WTC11 (cell line): Measurements from ENCODE around the gene ZNF490. TPM values are rescaled to one million over a fixed set of nuclear protein-coding genes. Genes with fewer than 3 reads are reported as not detected.

Experiments
- ATAC-seq: fragments of 200-7000 bp; cut with Tn5 transposase; 2 replicates; pipeline ENCODE4 v1.10.0; 2021; ENCODE audit warnings: mild to moderate bottlenecking, moderate library complexity
- CTCF ChIA-PET: fragments of 300-600 bp; sonication (Branson Sonifier 250); formaldehyde crosslinking; loops from one replicate; lab custom pipeline; 2021; ENCODE audit warnings: antibody characterized with exemption; lab: Charles Lee
- POLR2A ChIA-PET: fragments of 350-600 bp; sonication (Branson Sonifier 250); formaldehyde crosslinking; loops from one replicate; lab custom pipeline; 2021; ENCODE audit warnings: antibody characterized with exemption; lab: Charles Lee
- DNase-seq: peaks from one replicate; pipeline ENCODE4 v3.0.0; 2021; ENCODE audit warnings: low spot score
- H3K27ac Mint-ChIP-seq: 2 replicates; pipeline ENCODE4 v1.8.0; 2021; ENCODE audit warnings: mixed read lengths
- H3K27me3 Mint-ChIP-seq: 2 replicates; pipeline ENCODE4 v1.8.0; 2021; ENCODE audit warnings: low read depth, mild to moderate bottlenecking, moderate library complexity, mixed read lengths
- H3K36me3 Mint-ChIP-seq: 2 replicates; pipeline ENCODE4 v1.8.0; 2021; ENCODE audit warnings: mixed read lengths
- H3K4me1 Mint-ChIP-seq: 2 replicates; pipeline ENCODE4 v1.8.0; 2022; ENCODE audit warnings: mixed read lengths
- H3K4me3 Mint-ChIP-seq: 2 replicates; pipeline ENCODE4 v1.8.0; 2021; ENCODE audit warnings: mild to moderate bottlenecking, moderate library complexity, mixed read lengths
- H3K9me3 Mint-ChIP-seq: 2 replicates; pipeline ENCODE4 v1.8.0; 2021; ENCODE audit warnings: mixed read lengths
- ARID4B ChIP-seq: sonication (generic); formaldehyde crosslinking; IDR thresholded peaks from 2 replicates; pipeline ENCODE4 v1.8.0; 2023; ENCODE audit warnings: missing genetic modification reagents, mild to moderate bottlenecking, borderline replicate concordance
- CREM ChIP-seq: sonication (generic); formaldehyde crosslinking; IDR thresholded peaks from 2 replicates; pipeline ENCODE4 v1.8.1; 2022; ENCODE audit warnings: mild to moderate bottlenecking, missing genetic modification reagents, moderate library complexity
- GTF2I ChIP-seq: fragments of 250-450 bp; sonication (Bioruptor Pico); conservative IDR thresholded peaks from 2 replicates; pipeline ENCODE4 v1.4.0; 2021; ENCODE audit warnings: mild to moderate bottlenecking
- NFE2L1 ChIP-seq: sonication (generic); formaldehyde crosslinking; IDR thresholded peaks from 2 replicates; pipeline ENCODE4 v1.8.1; 2023; ENCODE audit warnings: missing genetic modification reagents
- NR2C2 ChIP-seq: sonication (generic); formaldehyde crosslinking; IDR thresholded peaks from 2 replicates; pipeline ENCODE4 v1.8.0; 2022; ENCODE audit warnings: mild to moderate bottlenecking, missing genetic modification reagents
- OVOL2 ChIP-seq: fragments of 250-450 bp; sonication (Bioruptor Pico); IDR thresholded peaks from 2 replicates; pipeline ENCODE4 v1.9.0; 2021; ENCODE audit warnings: mild to moderate bottlenecking, borderline replicate concordance
- PREB ChIP-seq: sonication (generic); formaldehyde crosslinking; IDR thresholded peaks from 2 replicates; pipeline ENCODE4 v1.8.1; 2022; ENCODE audit warnings: mild to moderate bottlenecking, missing genetic modification reagents, moderate library complexity, borderline replicate concordance
- SMAD3 ChIP-seq: sonication (generic); formaldehyde crosslinking; IDR thresholded peaks from 2 replicates; pipeline ENCODE4 v1.8.0; 2022; ENCODE audit warnings: missing genetic modification reagents, mild to moderate bottlenecking, borderline replicate concordance
- TCF7 ChIP-seq: sonication (generic); formaldehyde crosslinking; IDR thresholded peaks from 2 replicates; pipeline ENCODE4 v1.8.0; 2022; ENCODE audit warnings: mild to moderate bottlenecking, low read depth, missing genetic modification reagents, moderate library complexity
- ZBTB43 ChIP-seq: sonication (generic); formaldehyde crosslinking; IDR thresholded peaks from 2 replicates; pipeline ENCODE4 v1.8.1; 2023; ENCODE audit warnings: mild to moderate bottlenecking, missing genetic modification reagents
- ZNF121 ChIP-seq: sonication (generic); formaldehyde crosslinking; IDR thresholded peaks from 2 replicates; pipeline ENCODE4 v1.8.0; 2023; ENCODE audit warnings: missing genetic modification reagents
- ZNF219 ChIP-seq: sonication (generic); formaldehyde crosslinking; IDR thresholded peaks from 2 replicates; pipeline ENCODE4 v1.8.0; 2023; ENCODE audit warnings: missing genetic modification reagents, mild to moderate bottlenecking, borderline replicate concordance
- ZNF232 ChIP-seq: sonication (generic); formaldehyde crosslinking; IDR thresholded peaks from 2 replicates; pipeline ENCODE4 v1.8.0; 2022; ENCODE audit warnings: mild to moderate bottlenecking, missing genetic modification reagents
- ZNF263 ChIP-seq: sonication (generic); formaldehyde crosslinking; IDR thresholded peaks from 2 replicates; pipeline ENCODE4 v1.8.1; 2022; ENCODE audit warnings: low read depth, mild to moderate bottlenecking, moderate library complexity, missing genetic modification reagents
- ZNF281 ChIP-seq: sonication (generic); formaldehyde crosslinking; IDR thresholded peaks from 2 replicates; pipeline ENCODE4 v1.8.0; 2023; ENCODE audit warnings: mild to moderate bottlenecking, missing genetic modification reagents
- total RNA-seq: library from RNA; stranded (reverse); gene quantifications from 3 replicates; pipeline ENCODE4 v1.2.3, GENCODE V29; 2021

The ZNF490 gene
- total RNA-seq, 1 experiment from 2014 or later, result 7.3 TPM

- TF ChIP-seq NFE2L1, result no peak
- TF ChIP-seq ARID4B (CRISPR knock-in tag), result no peak
- no peak for TF ChIP-seq TCF7 (CRISPR knock-in tag)
- TF ChIP-seq NR2C2 (CRISPR knock-in tag), result no peak
- TF ChIP-seq SMAD3 (CRISPR knock-in tag), result no peak
- no peak for TF ChIP-seq OVOL2 (CRISPR knock-in tag)
- no peak for TF ChIP-seq ZNF219 (CRISPR knock-in tag)
- TF ChIP-seq PREB (CRISPR knock-in tag), result no peak
- TF ChIP-seq ZBTB43 (CRISPR knock-in tag), result no peak
- TF ChIP-seq ZNF281 (CRISPR knock-in tag), result no peak
Observed at GRCh38 chr19:12606796-12607195, 3.8 kb downstream of the ZNF490 start (continued).

GRCh38 chr19:12603714-12604113 lies 6.9 kb downstream of the ZNF490 start:
- no peaks in the 10 kb centered on the region for H3K9me3 Mint-ChIP-seq
- H3K27me3 Mint-ChIP-seq, result no peaks in the 10 kb centered on the region
- no peak for TF ChIP-seq ZNF263 (CRISPR knock-in tag)
- DNase-seq (no peak), ATAC-seq (no peak)
- no peak overlapping the region for H3K27ac Mint-ChIP-seq
- H3K36me3 Mint-ChIP-seq, result peaks cover 17% of the 10 kb centered on the region; the same call in 1 of the 2 replicates
- POLR2A ChIA-PET, result no interaction called here
- H3K4me1 Mint-ChIP-seq, result no peaks in the 10 kb centered on the region
- H3K4me3 Mint-ChIP-seq, result no peak overlapping the region
- CTCF ChIA-PET, result no interaction called here

GRCh38 chr19:12597594-12597993 lies 13.0 kb downstream of the ZNF490 start:
- POLR2A ChIA-PET, result interaction anchor here (1.0 kb wide), 1 partner anchor 13 kb away, joined by 4 read pairs; the partner anchor contains the start of genes ZNF490 and ZNF791
- H3K4me3 Mint-ChIP-seq, result peak overlapping the region; percentile 44
- peak overlapping the region; percentile 54; the same call in 1 of the 2 replicates for H3K27ac Mint-ChIP-seq
- ATAC-seq, result no peak
- peaks cover 8% of the 10 kb centered on the region; the same call in 1 of the 2 replicates for H3K36me3 Mint-ChIP-seq
- no peak for DNase-seq
- TF ChIP-seq ZNF232 (no peak), ZNF121 (no peak), GTF2I (CRISPR knock-in tag) (no peak), CREM (CRISPR knock-in tag) (no peak)
- TF ChIP-seq, all 79 proteins: peak for 0
- CTCF ChIA-PET, result no interaction called here
- Mint-ChIP-seq H3K9me3 (no peaks in the 10 kb centered on the region), H3K27me3 (no peaks in the 10 kb centered on the region; the same call in 1 of the 2 replicates), H3K4me1 (peaks cover 4% of the 10 kb centered on the region; the same call in 1 of the 2 replicates)
